Type B pancreatic cell (in vitro differentiated cells): ENCODE data around the gene ADGRB3. TPM values are rescaled to one million over a fixed set of nuclear protein-coding genes. Genes with fewer than 3 reads are reported as not detected.

ENCODE experiments used
- DNase-seq: peaks from one replicate; pipeline ENCODE4 v3.0.0; 2021; ENCODE audit warnings: mixed read lengths; ENCODE audit not compliant: unreplicated experiment; ENCODE audit errors: extremely low spot score
- H3K27ac Mint-ChIP-seq: 2 replicates; pipeline ENCODE4 v1.8.0; 2021; ENCODE audit warnings: mild to moderate bottlenecking, mixed read lengths
- H3K27me3 Mint-ChIP-seq: 2 replicates; pipeline ENCODE4 v1.8.0; 2021; ENCODE audit warnings: mixed read lengths
- H3K36me3 Mint-ChIP-seq: 2 replicates; pipeline ENCODE4 v1.8.0; 2021; ENCODE audit warnings: mixed read lengths
- H3K4me1 Mint-ChIP-seq: one replicate; pipeline ENCODE4 v1.8.0; 2021; ENCODE audit warnings: mixed read lengths; ENCODE audit not compliant: unreplicated experiment
- H3K4me3 Mint-ChIP-seq: 2 replicates; pipeline ENCODE4 v1.8.0; 2021; ENCODE audit warnings: mild to moderate bottlenecking, mixed read lengths
- H3K9me3 Mint-ChIP-seq: 2 replicates; pipeline ENCODE4 v1.8.0; 2021; ENCODE audit warnings: mixed read lengths
- CTCF ChIP-seq: fragments of 200-600 bp; sonication (generic); conservative IDR thresholded peaks from 2 replicates; pipeline ENCODE4 v1.5.0; 2021; ENCODE audit warnings: antibody characterized with exemption, mild to moderate bottlenecking
- total RNA-seq: library from RNA; stranded (reverse); gene quantifications from 2 replicates; pipeline ENCODE4 v1.2.1, GENCODE V29; 2021; ENCODE audit warnings: low replicate concordance

The ADGRB3 gene
- total RNA-seq, 1 donor from 2014 or later: 2.0 TPM

GRCh38 chr6:69379518-69379917 is 744.4 kb downstream of the ADGRB3 start:
- Mint-ChIP-seq H3K4me3 (no peak overlapping the region), H3K36me3 (no peaks in the 10 kb centered on the region), H3K27me3 (no peaks in the 10 kb centered on the region), H3K27ac (no peak overlapping the region), H3K4me1 (no peaks in the 10 kb centered on the region), H3K9me3 (no peaks in the 10 kb centered on the region)
- DNase-seq: no peak
- TF ChIP-seq CTCF: no peak

- no peak for TF ChIP-seq CTCF
- no peak overlapping the region for H3K4me3 Mint-ChIP-seq
- no peak for DNase-seq
- H3K9me3 Mint-ChIP-seq: no peaks in the 10 kb centered on the region
- no peaks in the 10 kb centered on the region for H3K4me1 Mint-ChIP-seq
- no peaks in the 10 kb centered on the region for H3K27me3 Mint-ChIP-seq
- no peak overlapping the region for H3K27ac Mint-ChIP-seq
- H3K36me3 Mint-ChIP-seq: no peaks in the 10 kb centered on the region
Observed at GRCh38 chr6:69383627-69384026, 748.5 kb downstream of the ADGRB3 start.

- TF ChIP-seq CTCF: no peak
- no peak for DNase-seq
- H3K27me3 Mint-ChIP-seq: no peaks in the 10 kb centered on the region
- H3K4me3 Mint-ChIP-seq: no peak overlapping the region
- no peaks in the 10 kb centered on the region for H3K9me3 Mint-ChIP-seq
- no peaks in the 10 kb centered on the region for H3K36me3 Mint-ChIP-seq
- H3K27ac Mint-ChIP-seq: no peak overlapping the region
- no peaks in the 10 kb centered on the region for H3K4me1 Mint-ChIP-seq
Observed at GRCh38 chr6:69386426-69386825, 751.3 kb downstream of the ADGRB3 start.

- Mint-ChIP-seq H3K4me3 (no peak overlapping the region), H3K27me3 (no peaks in the 10 kb centered on the region), H3K27ac (no peak overlapping the region), H3K4me1 (no peaks in the 10 kb centered on the region), H3K36me3 (no peaks in the 10 kb centered on the region), H3K9me3 (no peaks in the 10 kb centered on the region)
- DNase-seq: no peak
- TF ChIP-seq CTCF: no peak
Observed at GRCh38 chr6:69390125-69390524, 755.0 kb downstream of the ADGRB3 start.

- no peak for DNase-seq
- H3K4me1 Mint-ChIP-seq: no peaks in the 10 kb centered on the region
- no peaks in the 10 kb centered on the region for H3K9me3 Mint-ChIP-seq
- no peak overlapping the region for H3K4me3 Mint-ChIP-seq
- no peaks in the 10 kb centered on the region for H3K27me3 Mint-ChIP-seq
- H3K36me3 Mint-ChIP-seq: no peaks in the 10 kb centered on the region
- TF ChIP-seq CTCF: no peak
- no peak overlapping the region for H3K27ac Mint-ChIP-seq
Observed at GRCh38 chr6:69391106-69391505, 756.0 kb downstream of the ADGRB3 start.

GRCh38 chr6:69392745-69393144 is 757.7 kb downstream of the ADGRB3 start:
- Mint-ChIP-seq H3K9me3 (no peaks in the 10 kb centered on the region), H3K27ac (no peak overlapping the region), H3K27me3 (no peaks in the 10 kb centered on the region), H3K4me1 (no peaks in the 10 kb centered on the region), H3K36me3 (no peaks in the 10 kb centered on the region), H3K4me3 (no peak overlapping the region)
- no peak for TF ChIP-seq CTCF
- no peak for DNase-seq
